ENCODE results near the gene ISM1.

Gene ISM1

GRCh38 chr20:13302647-13303450, 81.8 kb downstream of the ISM1 start:
- H3K4me3 ChIP-seq (ENCODE audit: low read depth, low read length), result no peak overlapping the region

- no peak overlapping the region for H3K4me3 ChIP-seq (ENCODE audit: low read depth, low read length)
These were observed 84.2 kb downstream of the ISM1 start for GRCh38 chr20:13305284-13305683.

- H3K4me3 ChIP-seq (ENCODE audit: low read depth, low read length), result no peak overlapping the region
These were observed 86.6 kb downstream of the ISM1 start for GRCh38 chr20:13307562-13308163.

- no peak overlapping the region for H3K4me3 ChIP-seq (ENCODE audit: low read depth, low read length)
These were observed 91.2 kb downstream of the ISM1 start for GRCh38 chr20:13312300-13312699.

- no peak overlapping the region for H3K4me3 ChIP-seq (ENCODE audit: low read depth, low read length)
These were observed 92.1 kb downstream of the ISM1 start for GRCh38 chr20:13313201-13313600.

GRCh38 chr20:13317439-13317838, 96.4 kb downstream of the ISM1 start:
- H3K4me3 ChIP-seq (ENCODE audit: low read depth, low read length), result no peak overlapping the region

- no peak overlapping the region for H3K4me3 ChIP-seq (ENCODE audit: low read depth, low read length)
These were observed 97.9 kb downstream of the ISM1 start for GRCh38 chr20:13318871-13319521.

- no peak overlapping the region for H3K4me3 ChIP-seq (ENCODE audit: low read depth, low read length)
These were observed 99.6 kb downstream of the ISM1 start for GRCh38 chr20:13320702-13321101.

GRCh38 chr20:13321416-13321815, 100.3 kb downstream of the ISM1 start:
- H3K4me3 ChIP-seq (ENCODE audit: low read depth, low read length), result no peak overlapping the region

GRCh38 chr20:13322198-13322597, 101.1 kb downstream of the ISM1 start:
- no peak overlapping the region for H3K4me3 ChIP-seq (ENCODE audit: low read depth, low read length)

GRCh38 chr20:13322621-13323020, 101.5 kb downstream of the ISM1 start:
- H3K4me3 ChIP-seq (ENCODE audit: low read depth, low read length), result no peak overlapping the region

- no peak overlapping the region for H3K4me3 ChIP-seq (ENCODE audit: low read depth, low read length)
These were observed 104.0 kb downstream of the ISM1 start for GRCh38 chr20:13325033-13325432.

- H3K4me3 ChIP-seq (ENCODE audit: low read depth, low read length), result no peak overlapping the region
These were observed 104.8 kb downstream of the ISM1 start for GRCh38 chr20:13325796-13326340.

GRCh38 chr20:13331536-13331935, 110.5 kb downstream of the ISM1 start:
- H3K4me3 ChIP-seq (ENCODE audit: low read depth, low read length), result no peak overlapping the region

- H3K4me3 ChIP-seq (ENCODE audit: low read depth, low read length), result no peak overlapping the region
These were observed 112.0 kb downstream of the ISM1 start for GRCh38 chr20:13333036-13333435.

- H3K4me3 ChIP-seq (ENCODE audit: low read depth, low read length), result no peak overlapping the region
These were observed 112.7 kb downstream of the ISM1 start for GRCh38 chr20:13333793-13334192.

- H3K4me3 ChIP-seq (ENCODE audit: low read depth, low read length), result no peak overlapping the region
These were observed 115.4 kb downstream of the ISM1 start for GRCh38 chr20:13336308-13337089.

GRCh38 chr20:13337090-13337784, 116.2 kb downstream of the ISM1 start:
- no peak overlapping the region for H3K4me3 ChIP-seq (ENCODE audit: low read depth, low read length)

- no peak overlapping the region for H3K4me3 ChIP-seq (ENCODE audit: low read depth, low read length)
These were observed 117.1 kb downstream of the ISM1 start for GRCh38 chr20:13338097-13338661.

GRCh38 chr20:13338999-13339411, 117.9 kb downstream of the ISM1 start:
- H3K4me3 ChIP-seq (ENCODE audit: low read depth, low read length), result no peak overlapping the region

Measured in iPS-11a (cell line).